Mucosa of descending colon (tissue), 3 donors: Measurements from ENCODE around the gene DIRAS2. TPM values are rescaled to one million over a fixed set of nuclear protein-coding genes. Genes with fewer than 3 reads are reported as not detected.

Experiments
- ATAC-seq: fragments of 200-7000 bp; cut with Tn5 transposase; one replicate; pipeline ENCODE4 v1.9.1; 2020; ENCODE audit warnings: mild to moderate bottlenecking, moderate library complexity
- DNase-seq, 3 donors: peaks; one replicate each; pipeline ENCODE4 v3.0.0-alpha.2; 2020
- H3K36me3 ChIP-seq: fragments of 200-600 bp; one replicate; pipeline ENCODE4 v1.8.0; 2021; ENCODE audit warnings: low read depth, mild to moderate bottlenecking
- H3K4me1 ChIP-seq: fragments of 200-600 bp; one replicate; pipeline ENCODE4 v1.8.0; 2021; ENCODE audit warnings: low read depth, mild to moderate bottlenecking
- H3K4me3 ChIP-seq: fragments of 200-600 bp; one replicate; pipeline ENCODE4 v1.8.0; 2021; ENCODE audit warnings: mild to moderate bottlenecking
- H3K9me3 ChIP-seq: fragments of 200-600 bp; one replicate; pipeline ENCODE4 v1.8.0; 2021; ENCODE audit warnings: mild to moderate bottlenecking
- CTCF ChIP-seq: fragments of 200-600 bp; IDR thresholded peaks from one replicate; pipeline ENCODE4 v1.8.0; 2022; ENCODE audit warnings: antibody characterized with exemption, mild to moderate bottlenecking
- intact Hi-C, 2 donors: fragments of 100-400 bp; cut with DNase I in 1 of 2; cut with micrococcal nuclease in 1 of 2; formaldehyde crosslinking; loops; one replicate each; pipeline versions ENCODE4 v1.11.0 to v1.11.1; 2022; cut with DNase I, micrococcal nuclease
- total RNA-seq, 3 donors: library from RNA; stranded (reverse); fragmentation: NEBNext Ultra II Directional in 2 of 3; extraction: Animal tissue kit (Norgen Biotek cat#: 25700) in 2 of 3; gene quantifications; one replicate each; pipeline versions ENCODE4 v1.2.1 to v1.2.4, GENCODE V29; 2021 to 2023
- donor health status: DM: no; HTN: no; CAD: no; lungs with moderate emphysema.
- donor health status: DM: no; HTN: no; CAD: no.
- donor health status: DM: no; HTN: yes; CAD: no.

The DIRAS2 gene
- total RNA-seq, 3 donors from 2014 or later, result 0.07 to 1.4 (median 0.12) TPM

GRCh38 chr9:90645721-90646120 lies 3.1 kb upstream of the DIRAS2 start:
- intact Hi-C loops, result no loop called here
- TF ChIP-seq CTCF, result no peak
- Histone ChIP-seq H3K4me3 (no peak overlapping the region), H3K36me3 (no peaks in the 10 kb centered on the region), H3K4me1 (peaks cover 9% of the 10 kb centered on the region), H3K9me3 (peaks cover under 1% of the 10 kb centered on the region)
- ATAC-seq, result no peak
- no peak for DNase-seq

GRCh38 chr9:90641884-90642487 lies 638 bp downstream of the DIRAS2 start:
- Histone ChIP-seq H3K36me3 (no peaks in the 10 kb centered on the region), H3K4me1 (peaks cover 9% of the 10 kb centered on the region), H3K9me3 (no peaks in the 10 kb centered on the region), H3K4me3 (no peak overlapping the region)
- ATAC-seq, result no peak
- no peak for TF ChIP-seq CTCF
- intact Hi-C loops, result no loop called here
- no peak for DNase-seq

GRCh38 chr9:90641086-90641485 lies 1.5 kb downstream of the DIRAS2 start:
- intact Hi-C loops, result no loop called here
- TF ChIP-seq CTCF, result no peak
- Histone ChIP-seq H3K4me3 (no peak overlapping the region), H3K4me1 (peaks cover 9% of the 10 kb centered on the region), H3K9me3 (no peaks in the 10 kb centered on the region), H3K36me3 (no peaks in the 10 kb centered on the region)
- no peak for DNase-seq
- ATAC-seq, result no peak

GRCh38 chr9:90640361-90640760 lies 2.3 kb downstream of the DIRAS2 start:
- H3K4me3 ChIP-seq, result no peak overlapping the region
- peaks cover 9% of the 10 kb centered on the region for H3K4me1 ChIP-seq
- ATAC-seq, result no peak
- no peak for TF ChIP-seq CTCF
- intact Hi-C loops, result no loop called here
- H3K9me3 ChIP-seq, result no peaks in the 10 kb centered on the region
- no peak for DNase-seq
- H3K36me3 ChIP-seq, result no peaks in the 10 kb centered on the region

GRCh38 chr9:90637626-90638025 lies 5.0 kb downstream of the DIRAS2 start:
- intact Hi-C loops, result no loop called here
- peaks cover 3% of the 10 kb centered on the region for H3K4me1 ChIP-seq
- H3K9me3 ChIP-seq, result no peaks in the 10 kb centered on the region
- TF ChIP-seq CTCF, result no peak
- ATAC-seq, result no peak
- DNase-seq, result no peak
- no peaks in the 10 kb centered on the region for H3K36me3 ChIP-seq
- no peak overlapping the region for H3K4me3 ChIP-seq
